ENCODE data around the gene RAD9A.
A peak's percentile ranks its signal among the peaks of the same experiment; 100 is the strongest.

RAD9A gene

DNA sequence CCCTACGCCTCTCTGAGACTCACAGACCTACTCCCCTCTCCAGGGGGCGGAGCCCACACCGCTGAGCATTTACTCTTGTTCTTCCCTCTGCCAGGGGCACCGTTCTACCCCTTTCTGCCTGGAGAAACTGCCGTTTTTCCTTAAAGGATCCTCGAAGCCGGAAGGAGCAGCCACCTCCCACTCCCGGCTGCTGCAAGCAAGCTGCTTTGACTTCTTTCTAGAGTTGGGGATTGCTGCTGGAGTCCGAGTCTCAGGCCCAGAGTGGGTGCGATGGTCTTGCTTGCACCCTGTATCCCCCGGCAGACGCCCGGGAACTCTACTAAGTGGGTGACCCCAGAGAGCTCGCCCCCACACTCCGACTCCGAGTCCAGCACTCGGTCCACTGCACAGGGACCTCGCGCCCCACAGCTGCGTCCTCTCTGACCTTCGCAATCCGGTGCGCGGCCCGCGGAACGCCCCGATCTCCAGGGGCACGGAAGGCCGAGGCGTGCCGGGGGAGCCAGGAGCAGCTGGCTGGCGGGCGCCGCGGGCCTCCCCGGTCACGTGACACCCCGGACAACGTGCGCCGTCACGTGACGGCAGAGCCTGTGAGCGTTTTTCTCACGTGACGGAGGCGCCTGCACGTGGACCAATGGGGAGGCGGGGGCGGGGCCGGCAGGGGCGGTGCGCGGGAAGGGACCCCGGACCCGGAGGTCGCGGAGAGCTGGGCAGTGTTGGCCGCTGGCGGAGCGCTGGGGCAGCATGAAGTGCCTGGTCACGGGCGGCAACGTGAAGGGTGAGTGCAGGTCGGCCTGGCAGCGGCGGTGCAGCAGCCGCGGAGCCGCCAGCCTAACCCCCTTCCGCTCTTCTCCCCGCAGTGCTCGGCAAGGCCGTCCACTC, at the start of gene RAD9A:
Gene RAD9A, plus strand, starts transcription at position 683 of the 879 bp plus-strand sequence. Its CDS starts 59 bp downstream, at position 742.
- DNase-seq (ENCODE audit: low spot score): peak; percentile 94

DNA sequence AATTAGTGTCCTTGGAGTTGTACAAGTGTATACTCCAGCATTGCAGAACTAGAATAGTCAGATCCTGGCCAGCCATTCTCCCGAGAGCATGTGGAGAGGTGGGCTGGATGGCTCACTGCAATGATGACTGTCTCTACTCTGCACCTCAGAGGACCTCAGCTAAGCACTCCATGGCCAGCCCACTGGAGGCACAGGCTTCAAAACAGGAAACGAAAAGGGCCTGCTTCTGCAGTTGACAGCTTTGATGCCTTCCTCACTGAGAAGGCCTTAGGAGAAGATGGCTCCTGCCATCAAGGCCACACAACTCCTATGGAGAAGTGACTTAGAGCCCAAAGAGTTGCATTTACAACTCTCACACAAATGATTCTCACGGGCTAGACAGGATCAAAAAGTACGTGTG, 47.5 kb upstream of the RAD9A start:
- no peak for DNase-seq (ENCODE audit: low spot score)

DNA sequence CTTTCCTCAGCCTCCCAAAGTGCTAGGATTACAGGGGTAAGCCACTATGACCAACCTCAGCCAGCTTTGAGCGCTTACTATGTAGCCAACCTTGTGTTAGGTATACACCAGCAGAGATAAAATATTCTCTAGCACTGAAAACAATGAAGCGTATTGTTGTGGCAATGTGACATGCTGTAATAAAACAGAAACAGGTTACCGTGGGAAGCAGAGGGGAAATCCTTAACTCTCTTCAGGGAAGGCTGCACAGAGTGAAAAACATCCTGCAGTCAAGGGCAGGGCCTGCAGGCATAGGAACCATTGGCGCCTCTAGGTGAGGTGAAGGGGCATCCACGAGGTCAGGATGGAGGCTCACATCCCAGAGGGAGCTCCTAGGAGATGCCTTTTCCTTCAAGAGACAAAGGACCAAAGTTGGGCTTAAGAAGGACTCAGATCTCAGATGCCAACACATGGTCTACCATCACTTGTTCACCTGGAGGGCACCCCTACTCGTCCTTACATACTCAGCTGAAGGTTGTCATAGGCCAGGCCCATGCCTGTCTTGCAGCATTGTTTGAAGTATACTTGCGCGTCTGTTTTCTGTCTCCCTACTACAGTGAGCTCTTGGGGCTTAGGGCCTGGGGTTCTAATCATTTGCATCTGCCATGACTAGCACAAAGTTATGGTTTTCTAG, 46.4 kb upstream of the RAD9A start:
- no peak for DNase-seq (ENCODE audit: low spot score)

DNA sequence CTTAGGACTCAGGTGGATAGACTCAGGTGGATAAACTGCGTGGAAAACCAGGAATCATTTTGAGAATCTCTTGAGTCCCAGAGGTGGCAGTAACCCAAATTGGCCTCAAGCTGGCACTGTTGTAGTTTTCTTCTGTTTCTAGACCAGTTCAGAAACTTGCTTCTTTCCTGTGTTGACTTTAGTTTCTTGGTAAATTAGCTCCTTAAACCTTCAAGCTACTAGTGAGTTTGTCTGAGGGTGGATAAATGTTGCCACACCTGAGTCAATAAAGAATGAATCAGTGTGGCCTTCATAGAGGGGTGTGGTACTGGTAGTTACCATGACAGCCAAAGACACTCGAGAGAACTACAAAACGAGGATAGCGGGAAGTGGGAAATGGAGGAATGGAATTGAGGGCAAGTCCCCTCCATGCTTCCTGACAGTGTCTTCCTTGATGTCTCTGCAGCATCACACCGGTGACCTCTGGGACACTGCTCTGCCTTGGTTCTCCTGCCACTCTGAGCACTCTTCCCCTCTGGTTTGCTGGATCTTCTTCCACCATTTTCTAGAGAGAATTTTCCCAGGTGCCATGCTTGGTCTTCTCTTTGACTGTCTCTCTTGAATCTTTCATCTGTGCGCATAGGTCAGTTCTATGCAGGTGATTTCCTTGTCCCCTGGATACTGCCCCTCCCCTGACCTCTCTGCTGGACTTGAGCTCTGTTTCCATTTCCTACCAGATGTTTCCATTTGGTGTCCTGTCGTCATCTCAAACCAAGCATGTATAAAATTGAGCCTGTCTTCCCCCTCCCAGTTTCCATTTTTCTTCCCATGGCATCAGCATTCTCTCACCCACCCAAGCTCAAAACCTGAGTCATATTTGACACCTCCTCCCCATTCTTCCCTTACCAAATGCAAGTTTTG, 45.6 kb upstream of the RAD9A start:
- peak; percentile 29 for DNase-seq (ENCODE audit: low spot score)

DNA sequence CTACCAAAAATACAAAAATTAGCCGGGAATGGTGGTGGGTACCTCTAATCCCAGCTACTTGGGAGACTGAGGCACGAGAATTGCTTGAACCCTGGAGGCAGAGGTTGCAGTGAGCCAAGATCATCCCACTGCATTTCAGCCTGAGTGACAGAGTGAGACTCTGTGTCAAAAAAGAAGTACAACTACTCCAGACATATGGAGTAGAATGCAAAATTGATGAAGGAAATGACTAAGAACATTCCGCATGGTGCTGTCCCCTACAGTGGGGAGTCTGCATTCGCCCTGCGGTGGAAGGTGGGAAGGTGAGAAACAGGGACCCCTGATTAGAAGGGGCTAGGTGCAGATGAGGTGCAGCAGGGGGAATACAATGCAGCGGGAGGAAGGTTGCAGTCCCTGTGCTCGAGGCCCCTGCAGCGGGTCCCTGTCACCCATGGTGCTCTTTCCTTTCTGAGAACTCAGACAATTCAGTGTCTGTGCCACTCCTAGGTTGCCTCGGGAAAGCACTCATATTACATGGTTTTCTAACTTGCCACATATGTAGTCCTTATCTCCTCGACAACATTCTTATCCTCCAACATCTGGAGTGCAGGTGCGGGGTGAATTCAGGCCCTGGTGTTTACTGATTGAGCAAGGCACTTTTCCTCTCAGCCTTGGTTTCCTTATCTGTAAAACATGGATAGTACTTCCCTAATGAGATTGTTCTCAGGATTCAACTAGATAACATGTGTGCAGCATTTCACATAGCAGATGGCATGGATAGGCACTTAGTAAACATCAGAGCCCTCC, 43.6 kb upstream of the RAD9A start:
- no peak for DNase-seq (ENCODE audit: low spot score)

DNA sequence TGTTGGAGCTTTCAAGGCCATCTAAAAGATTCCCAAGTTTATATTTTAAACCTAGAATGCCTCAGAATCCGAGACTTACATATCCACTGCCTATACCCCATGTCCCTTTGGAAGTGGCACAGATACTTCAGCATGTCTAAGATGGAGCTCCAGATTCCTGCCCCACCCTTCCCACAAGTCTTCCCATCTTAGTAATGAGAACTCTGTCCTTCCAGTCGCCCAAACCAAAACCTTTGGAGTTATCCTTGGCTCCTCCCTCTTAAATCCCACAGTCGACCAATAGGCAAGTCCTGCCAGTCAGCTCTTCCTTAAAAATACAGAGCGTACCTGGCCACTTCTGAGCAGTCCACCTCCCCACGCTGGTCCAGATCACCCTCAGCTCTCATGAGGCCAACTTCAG, 42.8 kb upstream of the RAD9A start:
- DNase-seq (ENCODE audit: low spot score): no peak

DNA sequence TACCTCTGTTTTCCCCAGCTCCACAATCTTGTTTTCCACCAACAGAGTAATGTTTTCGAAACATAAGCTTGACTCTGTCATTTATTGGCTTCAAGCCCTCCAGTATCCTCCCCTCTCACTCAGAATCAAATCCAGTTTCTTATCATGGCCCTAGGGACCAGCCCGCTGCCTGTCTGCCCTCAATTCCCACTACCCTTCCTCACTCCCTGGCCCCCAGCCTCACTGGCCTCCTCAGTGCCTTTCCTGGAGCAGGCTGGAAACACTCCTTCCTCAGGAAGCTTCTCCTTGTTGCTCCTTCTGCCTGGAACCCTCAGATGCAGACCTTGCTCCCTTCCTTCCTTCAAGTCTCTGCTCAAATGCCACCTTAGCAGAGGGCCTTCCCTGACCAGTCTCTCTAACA, 42.3 kb upstream of the RAD9A start:
- DNase-seq (ENCODE audit: low spot score): no peak

DNA sequence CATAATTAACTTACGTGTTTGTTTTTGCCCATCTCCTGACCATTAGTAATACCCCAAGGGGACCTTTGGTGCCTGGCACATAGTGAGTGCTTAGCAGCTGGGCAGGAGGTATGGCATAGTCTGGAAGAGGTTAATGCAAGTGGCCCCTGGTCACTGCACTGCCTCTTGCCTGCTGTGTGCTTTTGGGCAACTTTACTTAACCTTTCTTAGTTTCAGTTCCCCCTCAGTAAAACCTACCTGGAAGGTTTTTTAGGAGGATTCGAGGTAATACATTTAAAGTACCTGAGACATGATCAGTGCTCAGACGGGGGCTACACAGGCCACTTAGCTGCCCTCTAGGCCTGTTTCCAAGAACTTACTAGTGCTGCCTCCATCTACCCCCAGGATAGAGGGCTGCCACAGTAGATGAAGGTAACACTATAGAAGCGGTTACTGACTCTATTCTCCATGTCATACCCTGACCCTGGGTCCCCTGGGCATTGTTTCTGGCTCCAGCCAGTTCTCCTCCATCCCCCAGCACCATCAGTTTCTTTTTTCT, 41.8 kb upstream of the RAD9A start:
- no peak for DNase-seq (ENCODE audit: low spot score)

DNA sequence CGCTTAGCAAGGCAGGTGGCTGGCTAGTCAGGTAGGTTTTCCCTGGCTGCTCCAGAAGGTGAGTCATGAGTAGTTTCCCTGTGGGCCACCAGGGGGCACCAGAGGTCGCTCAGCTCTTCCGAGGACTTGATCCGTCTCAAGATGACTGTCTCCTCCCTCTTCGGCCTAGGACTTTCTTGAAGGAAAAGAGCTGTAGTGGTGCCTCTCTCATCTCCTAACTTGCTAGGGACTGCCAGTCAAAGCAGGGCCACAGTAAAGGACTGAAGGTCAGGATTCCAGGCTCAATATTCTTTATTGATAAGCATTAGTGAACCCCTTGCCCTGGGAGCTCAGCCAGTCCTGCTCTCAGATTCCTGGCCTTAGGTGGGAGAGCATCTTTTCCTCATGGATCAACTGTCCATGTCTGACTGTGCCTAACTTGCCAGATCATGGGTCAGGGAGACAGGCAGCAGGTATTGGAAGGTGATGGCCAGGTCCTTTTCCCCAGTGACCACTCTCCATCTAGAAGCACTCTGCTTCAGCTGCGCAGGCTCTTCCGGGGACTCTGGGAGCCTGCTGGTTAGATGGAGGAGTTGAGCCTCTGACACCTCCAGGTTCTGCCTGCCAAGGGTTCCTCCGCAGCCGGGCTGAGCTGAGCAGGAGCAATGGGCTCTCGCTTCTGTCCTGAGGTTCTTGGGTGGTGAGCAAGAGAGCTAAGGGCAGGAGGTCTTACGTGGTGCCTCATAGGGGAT, 40.3 kb upstream of the RAD9A start:
- peak; percentile 66 for DNase-seq (ENCODE audit: low spot score)

DNA sequence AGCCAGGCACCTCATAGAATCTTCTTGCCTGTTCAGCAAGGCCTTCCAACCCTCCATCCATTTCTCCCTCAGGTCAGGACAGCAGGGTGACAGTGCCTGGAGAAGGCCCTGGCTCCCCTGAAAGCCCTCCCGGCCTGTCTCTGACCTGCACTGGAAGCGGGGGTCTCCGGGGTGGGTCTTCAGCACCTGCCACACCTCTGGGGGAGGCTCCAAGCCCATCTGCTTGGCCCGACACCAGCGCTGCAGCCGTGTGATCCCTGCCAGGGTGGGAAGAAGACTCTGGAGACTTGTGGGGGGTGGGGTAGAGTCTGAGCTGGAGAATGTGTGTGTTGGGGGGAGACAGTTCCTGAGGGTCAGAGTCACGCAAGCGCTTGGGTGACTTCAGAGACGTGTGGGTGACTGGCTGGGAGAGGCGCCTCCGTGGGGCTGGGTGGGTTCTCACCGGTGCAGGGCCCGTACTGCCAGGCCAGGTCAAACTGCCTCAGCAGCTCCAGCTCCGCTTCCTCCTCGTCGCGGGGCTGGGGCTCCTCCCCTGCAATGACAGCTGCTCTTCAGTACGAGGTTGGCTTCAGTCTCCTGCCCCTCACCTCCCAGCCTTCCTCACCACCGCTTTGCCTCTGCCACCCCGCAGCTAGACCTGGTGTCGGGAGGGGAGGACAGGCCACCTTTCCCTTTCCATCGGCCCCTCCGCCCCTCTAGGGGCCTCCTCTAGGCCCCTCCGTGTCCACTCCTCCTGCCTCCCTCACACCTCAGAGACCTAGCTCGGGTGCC, 39.1 kb upstream of the RAD9A start:
- peak; percentile 45 for DNase-seq (ENCODE audit: low spot score)

DNA sequence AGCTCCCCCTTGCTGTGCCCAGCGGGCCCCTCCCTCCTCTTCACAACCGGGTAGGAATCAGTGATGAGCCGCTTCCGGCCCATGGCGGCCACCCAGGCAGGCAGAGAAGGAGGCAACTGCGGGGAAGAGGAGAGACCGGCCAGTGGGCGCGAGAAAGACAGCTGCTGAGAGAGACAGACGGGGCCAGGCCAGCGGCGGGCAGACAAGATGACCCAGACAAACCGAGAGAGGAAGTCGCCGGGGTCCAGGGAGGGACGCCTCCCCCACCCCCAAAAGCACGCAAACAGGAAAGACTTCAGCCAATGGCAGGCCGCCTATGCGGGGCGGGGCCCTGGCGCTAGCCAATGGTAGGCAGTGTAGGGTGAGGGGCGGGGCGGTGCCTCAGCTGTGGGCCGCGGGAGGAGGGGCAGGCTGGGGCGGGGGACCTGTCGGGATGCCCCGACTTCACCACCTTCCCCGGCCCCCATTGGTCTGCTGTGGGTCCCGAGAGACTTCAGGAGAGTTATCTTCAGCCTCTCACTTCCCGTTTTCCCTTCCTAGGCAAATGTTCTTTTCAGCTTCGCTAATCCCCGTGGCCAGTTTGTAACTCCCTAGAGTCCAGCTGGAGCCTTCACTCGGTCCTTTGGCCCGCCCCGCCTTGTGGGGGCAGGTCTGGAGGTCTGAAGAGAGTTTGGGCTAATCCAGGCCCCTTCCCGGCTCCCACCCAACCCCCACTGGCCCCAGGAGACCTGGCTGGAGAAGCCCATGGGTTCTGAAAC, 38.3 kb upstream of the RAD9A start, which contains the start of gene POLD4:
Gene POLD4, minus strand, starts transcription at position 230 of the 758 bp plus-strand sequence. Its CDS starts 147 bp downstream, at position 83.
- peak; percentile 96 for DNase-seq (ENCODE audit: low spot score)

DNA sequence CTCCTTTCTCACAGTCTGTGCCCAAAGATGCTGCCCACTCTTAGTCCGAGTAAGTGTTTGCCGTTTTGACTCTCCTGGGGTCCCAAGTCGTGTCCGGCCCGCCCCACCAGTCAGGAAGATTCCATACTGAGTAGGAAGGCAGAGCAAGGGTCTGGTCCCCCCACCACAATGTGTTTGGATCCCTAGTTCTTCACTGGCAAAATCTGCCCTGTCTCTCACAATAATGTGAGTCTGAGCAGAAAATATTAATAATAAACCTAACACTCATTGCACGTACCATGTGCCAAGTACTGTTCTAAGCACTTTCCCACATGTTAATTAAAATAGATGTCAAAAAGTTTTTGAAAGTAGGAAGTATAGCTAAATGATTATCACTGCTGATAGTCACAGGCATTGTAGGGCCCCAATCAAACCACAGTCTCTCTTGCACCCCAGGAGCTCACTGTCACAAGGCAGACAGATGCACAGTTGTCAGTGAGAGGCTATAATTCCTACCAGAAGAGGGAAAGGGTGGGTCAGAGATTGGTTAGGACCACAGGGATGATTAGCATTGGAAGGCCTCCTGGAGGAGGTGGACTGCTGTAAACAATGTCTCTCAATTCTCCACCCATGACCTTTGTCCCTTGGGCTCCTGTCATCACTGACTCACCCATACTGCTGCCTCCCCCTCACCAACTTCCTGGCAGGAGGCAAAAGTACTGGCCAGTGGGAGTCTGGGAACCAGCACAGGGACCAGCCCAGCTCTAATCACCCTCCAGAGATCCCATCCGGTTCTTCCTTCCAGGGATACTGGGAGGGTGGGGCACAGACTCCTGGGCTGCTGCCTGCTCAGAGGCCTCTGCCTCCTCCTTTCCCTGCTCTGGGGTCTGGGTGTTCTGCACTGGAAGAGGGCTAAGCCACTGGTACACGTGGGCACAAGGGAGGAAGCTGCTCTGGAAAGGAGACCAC, 37.4 kb upstream of the RAD9A start:
- DNase-seq (ENCODE audit: low spot score): no peak

DNA sequence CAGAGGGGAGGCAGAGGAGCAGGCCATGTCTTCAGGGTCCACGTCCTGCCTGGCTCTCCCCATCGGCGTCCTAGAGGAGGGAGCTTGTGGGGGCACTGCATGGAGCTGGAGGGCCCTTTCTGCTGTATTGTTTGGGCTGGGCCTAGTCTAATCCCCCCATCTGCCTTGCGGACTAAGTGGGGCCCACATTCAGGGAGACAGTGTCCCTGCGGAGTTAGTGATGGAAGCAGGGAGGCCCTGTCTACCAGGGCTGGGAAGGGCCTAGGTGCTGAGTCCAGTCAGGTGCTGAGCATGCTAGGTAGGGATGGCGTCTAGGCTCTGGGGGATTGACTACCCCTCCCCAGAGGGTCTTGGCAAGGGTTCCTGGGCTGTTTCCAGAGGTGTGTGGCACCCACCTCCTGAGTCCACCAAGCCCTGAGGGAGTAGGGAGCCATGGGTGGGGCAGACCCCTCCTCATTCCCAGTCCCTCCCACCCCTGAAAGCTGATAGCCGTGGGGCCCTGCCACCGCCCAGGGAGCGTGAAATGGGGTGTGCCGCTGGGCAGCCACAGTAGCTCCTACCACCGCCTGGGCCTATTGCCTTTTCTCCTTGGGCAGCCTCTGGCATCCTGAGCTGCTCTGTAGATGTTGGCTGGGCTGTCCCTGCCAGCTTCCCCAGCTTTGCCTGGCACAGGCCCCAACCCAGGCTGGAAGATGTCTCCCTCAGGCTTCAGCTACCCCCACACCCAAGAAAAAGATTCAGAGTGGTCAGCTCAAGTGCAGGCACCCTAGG, 36.6 kb upstream of the RAD9A start:
- DNase-seq (ENCODE audit: low spot score): no peak

DNA sequence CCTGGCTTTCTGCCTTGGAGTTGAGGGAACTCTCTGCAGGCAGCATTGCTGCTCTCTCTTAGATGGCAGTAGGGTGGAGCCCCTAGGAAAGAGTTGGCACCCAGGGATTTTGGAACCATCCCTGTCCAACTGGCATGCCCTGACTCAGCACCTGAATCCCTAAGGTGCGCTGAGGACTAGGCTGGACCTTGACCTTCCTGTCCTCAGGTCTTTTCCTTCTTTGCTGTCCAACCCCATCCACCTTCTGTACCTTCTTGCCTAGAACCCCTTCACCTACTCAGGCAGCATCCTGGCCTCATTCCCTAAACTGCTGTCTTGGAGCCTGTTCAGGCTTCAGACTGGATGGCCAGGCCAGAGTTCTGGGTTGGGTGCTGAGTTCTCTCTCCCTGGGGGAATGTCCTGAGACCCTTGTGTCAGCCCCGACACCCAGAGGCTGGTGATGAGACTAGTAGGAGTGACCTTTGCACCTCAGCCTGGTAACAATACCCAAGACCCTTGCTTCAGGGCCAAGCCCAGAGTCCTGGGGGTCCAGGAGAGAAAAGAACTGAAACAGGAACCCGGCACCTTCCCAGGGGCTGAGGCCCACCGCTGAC, 35.9 kb upstream of the RAD9A start:
- DNase-seq (ENCODE audit: low spot score): no peak

DNA sequence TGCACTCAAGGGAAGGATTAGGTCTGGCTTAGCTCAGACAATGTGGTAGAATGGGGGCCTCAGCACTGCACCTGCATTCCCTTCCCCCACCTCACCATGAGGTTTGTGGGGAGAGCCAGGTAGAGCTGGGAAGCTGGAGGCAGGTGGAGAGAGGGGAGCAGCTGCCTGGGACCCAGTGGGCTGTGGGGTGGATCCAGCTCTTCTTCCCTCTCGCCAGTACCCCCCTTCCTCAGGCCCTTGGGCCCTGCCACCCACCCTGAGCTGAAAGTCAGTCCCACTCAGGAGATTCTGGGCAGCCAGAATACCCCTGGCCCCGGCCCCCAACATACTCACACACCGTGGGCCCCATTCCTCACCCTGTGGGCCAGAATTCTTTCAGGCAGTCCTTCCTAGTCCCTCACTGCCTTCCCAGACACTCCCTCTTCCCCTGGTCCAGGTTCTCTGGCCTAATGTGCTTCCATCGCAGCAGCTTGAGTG, 35.4 kb upstream of the RAD9A start:
- no peak for DNase-seq (ENCODE audit: low spot score)

DNA sequence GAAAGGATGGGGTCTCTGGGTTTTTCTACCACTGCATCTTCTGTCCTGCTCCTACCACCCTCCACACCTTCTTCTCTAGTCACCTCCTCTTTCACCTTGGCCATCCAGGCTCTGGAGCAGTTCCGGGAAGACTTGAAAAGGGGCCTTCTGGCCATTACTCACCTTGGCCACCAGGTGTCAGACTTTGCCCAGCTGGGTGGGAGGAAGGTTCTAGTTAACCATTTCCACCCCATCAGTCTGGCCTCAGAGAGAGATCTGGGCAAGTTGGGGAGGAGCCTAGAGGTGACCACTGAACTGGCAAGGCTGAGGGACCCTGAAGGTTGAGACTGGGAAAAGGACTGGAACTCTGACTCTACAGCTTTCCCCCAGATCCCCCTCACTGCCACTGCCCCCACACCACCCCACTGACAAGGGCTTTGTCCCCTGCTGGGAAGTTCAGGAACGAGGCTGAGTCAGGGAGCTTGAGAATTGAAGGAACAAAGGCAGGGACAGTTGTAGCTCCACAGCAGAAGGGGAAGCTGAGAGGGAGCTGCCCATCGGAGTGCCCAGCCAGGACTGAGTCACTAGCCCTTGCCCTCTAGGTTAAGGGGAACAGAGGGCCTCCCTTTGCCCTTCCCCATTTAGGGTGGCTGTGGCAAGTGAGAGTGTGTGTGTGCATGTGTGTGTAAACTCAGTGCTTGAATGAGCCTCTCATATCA, 34.8 kb upstream of the RAD9A start:
- DNase-seq (ENCODE audit: low spot score): peak; percentile 82

Measured in activated CD4-positive, alpha-beta T cell treated with anti-CD3 and anti-CD28 coated beads, Interleukin-2, Interleukin-4, amounts not matched to agents 100 ng/mL and 50 ng/mL, durations not matched to agents 16 hours and 8 hours (primary cell).